ENCODE results near the gene JOSD2. TPM values are rescaled to one million over a fixed set of nuclear protein-coding genes. Genes with fewer than 3 reads are reported as not detected.
A peak's percentile ranks its signal among the peaks of the same experiment; 100 is the strongest.

The JOSD2 gene, protein sequence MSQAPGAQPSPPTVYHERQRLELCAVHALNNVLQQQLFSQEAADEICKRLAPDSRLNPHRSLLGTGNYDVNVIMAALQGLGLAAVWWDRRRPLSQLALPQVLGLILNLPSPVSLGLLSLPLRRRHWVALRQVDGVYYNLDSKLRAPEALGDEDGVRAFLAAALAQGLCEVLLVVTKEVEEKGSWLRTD
- total RNA-seq, result 10 to 100 TPM in 1 of 4 donors, 1 to 10 TPM in 3; 1.8 to 22.8 (median 5.5) TPM

DNA sequence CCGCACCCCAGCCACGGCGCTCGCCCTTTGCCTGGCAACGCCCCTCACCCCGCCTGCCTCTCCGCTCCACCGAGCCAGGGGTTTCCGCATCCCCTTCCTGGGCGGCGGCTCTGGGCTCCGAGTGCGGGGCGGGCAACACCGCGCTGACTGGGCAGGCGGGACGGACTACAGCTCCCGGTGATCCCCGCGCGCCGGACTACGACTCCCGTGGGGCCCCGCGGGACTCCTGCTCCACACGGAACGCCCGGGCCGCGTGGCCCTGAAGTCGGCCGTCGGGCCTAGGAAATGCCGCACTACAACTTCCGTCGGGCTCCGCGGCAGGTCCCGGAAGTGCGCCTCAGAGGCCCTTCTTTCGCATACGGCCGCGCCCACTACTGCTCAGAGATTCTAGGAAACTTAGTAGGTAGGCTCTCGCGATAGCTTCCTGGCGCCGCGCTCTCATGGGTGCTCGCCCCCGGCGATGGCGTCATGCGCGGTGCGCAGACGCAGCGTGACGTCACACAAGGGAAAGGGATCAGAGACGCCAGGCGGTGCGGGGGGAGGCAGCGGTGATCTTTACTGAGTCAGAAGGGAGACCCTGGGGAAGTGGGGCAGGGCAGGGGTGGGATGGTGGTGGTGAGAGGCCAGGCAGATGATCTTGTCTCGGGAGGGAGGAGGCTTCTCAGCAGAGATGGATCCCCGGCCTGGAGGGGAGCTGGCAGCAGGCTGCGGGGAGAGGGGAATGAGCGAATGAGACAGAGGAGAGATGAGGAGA lies at the start of gene JOSD2:
Gene JOSD2 (minus strand): TSS at position 123 of the 754 bp plus-strand sequence. CDS start 760 bp downstream, outside the sequence.
- Histone ChIP-seq H3K4me3 (peak within 1 kb of the TSS; percentile 59 to 97), H3K4me1 (peaks cover 0 to 7% of the 10 kb centered on the region in 2 donors), H3K36me3 (no peaks in the 10 kb centered on the region), H3K27me3 (no peaks in the 10 kb centered on the region), H3K9me3 (no peaks in the 10 kb centered on the region), H3K27ac (peak within 1 kb of the TSS; percentile 85 to 88)
- peak; percentile 97 to 99 for DNase-seq
- TF ChIP-seq CTCF (IDR thresholded peaks at IDR 0.05) (peak in 1 of 4 experiments; percentile 44), POLR2A (IDR thresholded peaks at IDR 0.05) (peak; percentile 34 to 55)
- intact Hi-C loops (cut with DNase I; ENCODE audit: low total_unique reads), result no loop called here

DNA sequence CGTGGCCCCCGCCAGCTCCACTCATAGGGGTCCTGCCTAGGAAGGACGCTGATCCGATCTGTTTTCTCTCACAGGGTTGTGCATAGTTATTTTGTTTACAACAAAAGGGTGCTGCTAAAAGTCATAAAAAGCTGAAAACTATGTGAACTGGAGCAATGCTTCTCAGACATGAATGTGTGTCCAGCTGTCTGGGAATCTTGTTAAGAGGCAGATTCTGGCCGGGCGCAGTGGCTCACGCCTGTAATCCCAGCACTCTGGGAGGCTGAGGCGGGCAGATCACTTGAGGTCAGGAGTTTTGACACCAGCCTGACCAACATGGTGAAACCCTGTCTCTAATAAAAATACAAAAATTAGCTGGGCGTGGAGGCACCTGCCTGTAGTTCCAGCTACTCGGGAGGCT lies 48.6 kb upstream of the JOSD2 start:
- intact Hi-C loops (cut with DNase I; ENCODE audit: low total_unique reads), result no loop called here
- no peak for TF ChIP-seq POLR2A (IDR thresholded peaks at IDR 0.05)
- no peak for TF ChIP-seq CTCF (IDR thresholded peaks at IDR 0.05)
- H3K27ac ChIP-seq, result no peak overlapping the region

GRCh38 chr19:50558449-50558848 lies 47.5 kb upstream of the JOSD2 start:
- no peak for TF ChIP-seq CTCF (IDR thresholded peaks at IDR 0.05)
- TF ChIP-seq POLR2A (IDR thresholded peaks at IDR 0.05), result no peak
- no peak overlapping the region for H3K27ac ChIP-seq
- H3K4me3 ChIP-seq, result no peak overlapping the region
- H3K36me3 ChIP-seq, result no peaks in the 10 kb centered on the region
- intact Hi-C loops (cut with DNase I; ENCODE audit: low total_unique reads), result no loop called here
- no peak for DNase-seq
- no peaks in the 10 kb centered on the region for H3K9me3 ChIP-seq
- peaks cover 0 to 3% of the 10 kb centered on the region in 2 donors for H3K4me1 ChIP-seq
- peaks cover 0 to 3% of the 10 kb centered on the region in 2 donors for H3K27me3 ChIP-seq

More for the DNA sequence above, 48.6 kb upstream of the JOSD2 start:
- H3K9me3 ChIP-seq, result no peaks in the 10 kb centered on the region
- peaks cover 0 to 3% of the 10 kb centered on the region in 2 donors for H3K27me3 ChIP-seq
- H3K4me1 ChIP-seq, result peaks cover 0 to 3% of the 10 kb centered on the region in 2 donors
- no peak for DNase-seq
- H3K36me3 ChIP-seq, result no peaks in the 10 kb centered on the region
- no peak overlapping the region for H3K4me3 ChIP-seq

DNA sequence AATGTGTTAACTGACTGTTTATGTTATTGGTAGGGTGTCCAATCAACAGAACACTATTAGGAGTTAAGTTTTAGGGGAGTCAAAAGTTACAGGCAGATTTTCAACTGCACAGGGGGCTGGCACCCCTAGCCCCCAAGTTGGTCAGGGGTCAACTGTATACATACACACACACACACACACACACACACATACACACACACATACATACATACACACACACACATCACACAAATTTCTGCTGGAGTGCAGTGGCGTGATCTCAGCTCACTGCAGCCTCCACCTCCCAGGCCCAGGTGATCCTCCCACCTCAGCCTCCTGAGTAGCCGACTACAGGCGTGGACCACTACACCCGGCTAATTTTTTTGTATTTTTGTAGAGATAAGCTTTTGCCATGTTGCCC lies 47.0 kb upstream of the JOSD2 start:
- no peaks in the 10 kb centered on the region for H3K9me3 ChIP-seq
- peaks cover 0 to 3% of the 10 kb centered on the region in 2 donors for H3K4me1 ChIP-seq
- H3K4me3 ChIP-seq, result no peak overlapping the region
- TF ChIP-seq POLR2A (IDR thresholded peaks at IDR 0.05) (no peak), CTCF (IDR thresholded peaks at IDR 0.05) (no peak)
- H3K36me3 ChIP-seq, result no peaks in the 10 kb centered on the region
- intact Hi-C loops (cut with DNase I; ENCODE audit: low total_unique reads), result no loop called here
- DNase-seq, result no peak
- H3K27me3 ChIP-seq, result peaks cover 0 to 3% of the 10 kb centered on the region in 2 donors
- no peak overlapping the region for H3K27ac ChIP-seq
